GM19467 (cell line): Measurements from ENCODE around the gene TMEM80.
"Not testable (repeated sequence)": the region's sequence is repeated elsewhere in the genome, so short reads cannot be mapped to it uniquely, and the experiment has no call there.

Experiments
- ATAC-seq: cut with Tn5 transposase; IDR thresholded peaks from one replicate; pipeline ENCODE4 v1.9.1; 2021; ENCODE audit warnings: mild to moderate bottlenecking, moderate library complexity; ENCODE audit not compliant: unreplicated experiment

Gene TMEM80

GRCh38 chr11:720642-721246 is 25.1 kb downstream of the TMEM80 start:
- ATAC-seq, result no peak

GRCh38 chr11:721247-721740 is 25.7 kb downstream of the TMEM80 start:
- no peak for ATAC-seq

- ATAC-seq, result no peak
Measured at GRCh38 chr11:721741-722345, 26.2 kb downstream of the TMEM80 start.

- no peak for ATAC-seq
Measured at GRCh38 chr11:722346-722811, 26.8 kb downstream of the TMEM80 start.

GRCh38 chr11:723120-723883 is 27.7 kb downstream of the TMEM80 start:
- ATAC-seq, result no peak

- no peak for ATAC-seq
Measured at GRCh38 chr11:724049-724777, 28.6 kb downstream of the TMEM80 start.

- ATAC-seq, result no peak
Measured at GRCh38 chr11:724778-725386, 29.3 kb downstream of the TMEM80 start.

GRCh38 chr11:725624-726202 is 30.1 kb downstream of the TMEM80 start:
- no peak for ATAC-seq

- no peak for ATAC-seq
Measured at GRCh38 chr11:726278-727220, 30.9 kb downstream of the TMEM80 start.

GRCh38 chr11:727281-727701 is 31.7 kb downstream of the TMEM80 start:
- ATAC-seq, result no peak

GRCh38 chr11:727859-728748 is 32.5 kb downstream of the TMEM80 start:
- ATAC-seq, result no peak

- no peak for ATAC-seq
Measured at GRCh38 chr11:728901-729491, 33.4 kb downstream of the TMEM80 start.

- no peak for ATAC-seq
Measured at GRCh38 chr11:729492-730074, 34.0 kb downstream of the TMEM80 start.

GRCh38 chr11:733072-733471 is 37.5 kb downstream of the TMEM80 start:
- ATAC-seq, result no peak

GRCh38 chr11:734541-734940 is 38.9 kb downstream of the TMEM80 start:
- not testable (repeated sequence) for ATAC-seq

GRCh38 chr11:737366-737765 is 41.8 kb downstream of the TMEM80 start:
- ATAC-seq, result no peak

- ATAC-seq, result not testable (repeated sequence)
Measured at GRCh38 chr11:737899-738298, 42.3 kb downstream of the TMEM80 start.

GRCh38 chr11:742156-742546 is 46.5 kb downstream of the TMEM80 start:
- no peak for ATAC-seq
